ENCODE data around the gene EXOSC7.
A peak's percentile ranks its signal among the peaks of the same experiment; 100 is the strongest.
"Not testable (repeated sequence)": the region's sequence is repeated elsewhere in the genome, so short reads cannot be mapped to it uniquely, and the experiment has no call there.

EXOSC7 gene

DNA sequence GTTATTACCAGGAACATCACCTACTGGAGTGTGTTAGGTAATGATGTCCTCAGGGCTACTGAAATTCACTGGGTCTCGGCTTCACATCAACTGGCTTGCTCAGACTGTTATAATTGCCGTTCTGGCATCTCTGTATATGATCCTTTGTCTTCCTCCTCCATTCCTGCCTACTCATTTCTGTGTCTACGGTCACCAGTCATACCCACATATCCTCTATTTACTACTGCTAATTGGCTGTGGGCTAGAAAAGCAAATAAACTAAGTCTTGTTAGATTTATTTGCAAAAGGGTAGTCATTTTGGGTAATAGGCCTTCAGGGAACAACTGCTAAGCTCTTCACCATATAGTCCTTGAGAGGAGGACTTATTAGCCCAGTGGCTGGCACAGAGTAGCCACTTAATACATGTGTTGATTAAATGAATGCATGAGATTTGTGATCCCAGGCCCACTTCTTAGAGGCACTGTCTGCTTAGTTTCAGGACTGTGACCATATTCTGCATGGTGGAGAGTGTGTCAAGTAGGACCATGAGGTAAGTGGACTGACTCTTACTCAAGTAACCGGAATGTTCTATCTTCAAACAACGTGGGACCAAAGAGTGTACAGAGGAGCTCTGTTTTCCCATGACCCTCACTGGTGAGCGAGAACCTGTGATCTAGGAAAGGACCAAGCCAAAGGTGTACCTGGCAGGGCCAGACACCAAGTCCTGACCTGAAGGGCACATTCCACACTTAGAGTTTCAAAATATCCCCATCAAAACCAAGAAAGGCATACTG lies 13.2 kb upstream of the EXOSC7 start:
- DNase-seq (ENCODE audit: low spot score): no peak

DNA sequence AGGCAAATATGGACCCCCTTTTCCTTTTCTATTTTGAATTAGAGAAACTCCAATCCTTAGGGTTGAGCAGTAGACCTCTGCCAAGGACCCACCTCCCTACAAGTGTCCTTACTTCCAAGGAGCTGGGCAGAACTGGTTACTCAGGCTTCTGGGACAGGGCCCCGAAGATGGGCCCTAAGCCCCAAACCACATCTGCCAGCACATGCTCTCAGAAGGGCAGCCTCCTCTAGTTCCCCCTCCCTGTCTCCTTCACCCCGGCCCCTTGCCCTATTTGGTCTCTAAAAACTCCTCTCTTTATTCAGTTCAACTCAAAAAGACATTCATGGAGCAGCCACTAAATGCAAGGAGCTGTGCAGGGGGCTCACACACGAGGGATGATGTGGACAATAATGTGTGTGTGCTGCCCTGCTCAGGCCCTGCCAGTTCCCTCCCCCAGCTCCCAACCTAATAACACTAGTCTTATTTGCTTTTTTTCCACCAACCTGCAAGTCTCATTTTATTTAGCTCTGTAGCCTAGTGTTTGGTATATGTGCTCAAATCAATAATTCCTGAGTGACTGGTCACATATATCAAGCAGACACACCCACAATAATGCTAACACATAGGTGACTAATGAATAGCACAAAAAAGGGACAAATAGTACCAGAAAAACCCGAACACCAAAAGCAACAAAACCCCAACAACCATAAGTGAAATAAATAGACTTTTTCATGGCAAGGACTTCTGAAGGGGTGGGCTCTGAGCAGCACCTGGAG lies 12.3 kb upstream of the EXOSC7 start:
- no peak for DNase-seq (ENCODE audit: low spot score)

DNA sequence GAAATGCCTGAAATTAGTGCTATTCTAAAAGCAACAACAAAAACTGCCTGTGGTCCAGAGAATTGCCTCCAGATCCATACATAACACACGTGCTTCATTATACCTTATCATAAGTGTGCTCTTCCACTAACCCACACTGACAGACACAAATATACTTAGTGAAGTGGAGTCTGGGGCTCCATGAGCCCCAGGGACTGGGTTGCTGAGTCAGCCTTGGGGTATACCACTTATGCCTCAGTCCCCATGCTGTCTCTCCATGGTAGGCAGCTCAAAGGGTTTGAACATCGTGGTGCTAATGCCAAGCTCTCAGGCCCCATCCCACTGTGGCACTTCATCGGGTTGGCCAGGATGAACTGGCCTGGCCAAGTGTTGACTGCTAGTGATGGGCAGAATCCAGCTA lies 10.9 kb upstream of the EXOSC7 start:
- no peak for DNase-seq (ENCODE audit: low spot score)

DNA sequence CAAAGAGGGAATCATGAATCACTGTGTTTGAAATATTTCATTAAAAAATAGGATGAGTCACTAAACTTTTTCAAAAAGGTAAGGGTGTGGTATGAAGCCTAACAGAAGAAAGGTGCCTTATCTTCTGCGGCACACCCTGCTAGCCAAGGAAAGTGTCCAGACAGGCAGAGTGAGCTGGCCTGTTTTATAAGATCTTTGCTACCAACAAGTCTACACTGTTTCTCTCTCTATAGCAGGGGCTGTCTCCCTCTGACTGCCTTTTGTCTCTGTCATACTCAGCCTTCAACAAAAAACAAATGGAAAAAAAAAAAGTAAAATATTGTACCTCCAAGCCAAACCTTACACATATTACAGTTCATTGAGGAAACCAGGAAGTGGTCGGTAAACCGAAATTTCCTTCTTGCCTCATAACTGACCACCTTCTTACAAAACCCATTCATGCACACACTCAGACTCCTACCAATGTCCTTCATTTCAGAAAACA lies 9.2 kb upstream of the EXOSC7 start:
- DNase-seq (ENCODE audit: low spot score): no peak

DNA sequence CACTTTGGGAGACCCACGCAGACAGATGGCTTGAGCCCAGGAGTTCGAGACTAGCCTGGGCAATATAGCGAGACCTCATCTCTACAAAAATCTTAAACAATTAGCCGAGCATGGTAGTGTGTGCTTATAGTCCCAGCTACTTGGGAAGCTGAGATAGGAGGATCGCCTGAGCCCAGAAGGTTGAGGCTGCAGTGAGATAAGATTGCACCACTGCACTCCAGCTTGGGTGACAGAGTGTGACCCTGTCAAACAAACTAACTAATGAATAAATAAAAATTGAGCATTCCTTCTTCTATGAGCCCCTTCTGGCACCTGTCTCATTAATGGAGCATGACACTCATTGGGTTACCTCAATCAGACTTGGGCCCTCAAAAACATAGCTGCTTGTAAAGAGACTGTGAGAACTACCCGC lies 7.6 kb upstream of the EXOSC7 start:
- no peak for DNase-seq (ENCODE audit: low spot score)

DNA sequence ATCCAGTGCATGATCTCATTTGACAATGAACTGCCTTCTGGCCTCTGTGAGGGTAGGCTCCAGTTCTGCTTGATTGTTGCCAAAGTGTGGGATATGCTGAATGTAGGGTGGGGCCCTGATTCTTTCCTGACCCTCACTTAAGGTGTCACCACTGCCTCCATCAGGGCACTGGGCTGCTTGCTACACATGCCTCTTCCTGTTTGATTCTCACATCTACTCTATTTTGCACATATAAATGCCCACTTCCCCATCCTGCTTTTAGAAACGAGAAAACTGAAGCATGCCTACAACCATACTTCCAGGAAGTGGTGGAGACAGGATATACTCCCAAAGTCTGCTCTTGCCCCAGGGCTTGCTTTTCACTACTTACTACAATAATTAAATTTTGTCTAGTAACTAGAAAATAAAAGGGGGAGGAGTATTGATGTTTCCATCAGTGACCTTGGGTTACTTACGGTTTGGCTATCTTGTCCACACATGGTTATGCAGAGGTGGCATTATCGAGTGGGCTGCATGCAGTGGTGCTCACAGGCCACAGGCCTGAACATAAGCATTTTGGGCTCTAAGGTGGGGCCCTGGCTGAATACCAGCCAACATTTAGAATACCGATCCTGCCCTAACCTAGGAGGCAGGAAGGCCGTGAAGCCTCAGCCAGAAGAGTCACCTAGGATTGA lies 6.8 kb upstream of the EXOSC7 start:
- no peak for DNase-seq (ENCODE audit: low spot score)

DNA sequence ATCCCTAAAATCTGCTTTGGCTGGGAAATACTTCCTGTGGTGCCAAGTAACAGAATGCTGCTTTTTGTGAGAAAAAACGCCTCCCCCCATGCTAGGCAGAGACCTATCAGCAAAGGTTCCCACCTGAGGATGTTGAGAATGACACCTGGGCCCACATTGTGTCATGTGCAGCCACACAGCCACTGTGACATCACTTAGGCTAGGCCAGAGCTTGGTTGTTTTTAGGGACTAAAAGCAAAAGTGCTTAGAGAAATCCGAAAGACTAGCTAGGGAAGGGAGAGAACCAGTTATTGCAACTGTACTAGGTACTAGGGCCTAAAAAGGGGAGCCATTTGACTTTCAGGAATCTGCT lies 6.2 kb upstream of the EXOSC7 start:
- no peak for DNase-seq (ENCODE audit: low spot score)

DNA sequence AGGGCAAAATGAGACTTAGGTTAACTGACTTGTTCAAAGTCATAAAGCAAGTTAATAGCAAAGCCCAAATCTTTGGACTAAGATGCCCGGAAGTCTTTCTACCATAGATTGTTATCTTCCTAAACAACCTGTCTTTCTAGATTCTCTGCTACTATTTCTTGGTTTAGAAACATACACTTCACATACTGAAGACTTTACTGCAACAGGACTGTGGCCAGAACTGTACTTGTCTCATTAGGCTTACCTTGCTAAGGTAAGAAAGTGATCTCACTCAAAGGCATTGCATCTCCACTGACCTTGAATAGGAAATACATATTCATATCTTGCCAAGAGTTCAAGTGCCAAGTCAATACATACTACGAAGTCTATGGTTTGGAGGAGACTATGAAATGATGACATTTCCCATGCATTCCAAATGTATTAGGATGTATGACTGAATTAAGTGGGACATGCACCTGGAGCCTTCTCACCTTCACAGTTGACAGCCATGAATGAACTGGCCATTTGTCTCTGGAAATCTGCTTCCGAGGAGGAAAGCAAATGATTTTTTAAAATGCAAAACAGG lies 5.0 kb upstream of the EXOSC7 start:
- no peak for DNase-seq (ENCODE audit: low spot score)

DNA sequence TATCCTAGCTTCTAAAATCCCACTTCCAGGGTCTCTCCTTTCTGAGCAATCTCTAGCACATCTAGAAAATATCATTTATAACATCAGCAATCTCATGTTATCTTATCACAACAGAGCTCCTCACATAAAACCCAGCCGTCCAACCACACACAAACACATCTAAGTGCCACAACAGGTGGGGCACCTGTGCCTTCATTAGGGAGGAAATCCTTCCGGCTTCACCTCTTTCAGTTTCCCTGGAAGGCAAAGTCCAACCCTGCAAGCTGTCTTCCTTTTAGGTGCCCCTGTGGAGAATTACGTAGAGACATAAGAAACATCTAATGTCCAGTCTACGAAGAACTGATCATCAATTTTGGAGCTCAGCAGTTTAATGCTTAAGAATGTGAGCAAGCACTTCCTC lies 1.6 kb upstream of the EXOSC7 start:
- DNase-seq (ENCODE audit: low spot score): no peak

DNA sequence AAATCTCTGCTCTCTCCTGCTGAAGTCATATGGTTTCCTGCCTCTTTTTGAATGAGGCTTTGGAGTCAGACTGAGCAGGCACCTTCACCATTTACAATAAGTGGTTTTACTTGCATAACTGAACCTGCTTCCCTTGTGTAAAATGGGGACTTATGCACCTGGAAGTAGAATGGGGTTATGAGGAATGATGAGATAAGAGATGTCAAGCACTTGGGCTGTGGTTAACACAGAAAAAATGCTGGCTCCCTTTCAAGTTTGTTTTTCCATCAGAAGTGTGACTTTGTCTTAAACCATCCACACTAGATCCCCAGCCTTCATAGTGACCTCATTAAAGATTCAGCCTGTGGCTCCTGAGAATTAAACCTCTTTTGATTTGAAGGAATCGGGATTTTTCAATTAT lies 5.2 kb downstream of the EXOSC7 start:
- DNase-seq (ENCODE audit: low spot score): no peak

DNA sequence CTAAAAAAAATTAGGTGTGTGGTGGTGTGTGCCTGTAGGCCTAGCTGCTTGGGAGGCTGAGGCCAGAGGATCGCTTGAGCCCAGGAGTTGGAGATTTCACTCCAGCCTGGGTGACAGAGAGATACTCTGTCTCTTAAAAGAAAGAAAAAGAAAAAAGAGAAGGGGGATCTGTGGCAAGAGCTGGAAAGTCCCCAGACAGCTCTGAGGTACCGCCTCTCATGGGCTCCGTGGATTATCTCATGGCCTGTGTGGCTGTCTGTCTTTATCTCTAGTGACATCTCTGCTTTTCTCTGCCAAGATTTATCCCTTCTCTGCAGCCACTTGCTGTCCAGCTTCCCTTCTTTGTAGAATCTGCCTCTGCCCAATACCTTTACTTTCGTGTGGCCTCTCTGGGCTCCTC lies 5.7 kb downstream of the EXOSC7 start:
- DNase-seq (ENCODE audit: low spot score): no peak

DNA sequence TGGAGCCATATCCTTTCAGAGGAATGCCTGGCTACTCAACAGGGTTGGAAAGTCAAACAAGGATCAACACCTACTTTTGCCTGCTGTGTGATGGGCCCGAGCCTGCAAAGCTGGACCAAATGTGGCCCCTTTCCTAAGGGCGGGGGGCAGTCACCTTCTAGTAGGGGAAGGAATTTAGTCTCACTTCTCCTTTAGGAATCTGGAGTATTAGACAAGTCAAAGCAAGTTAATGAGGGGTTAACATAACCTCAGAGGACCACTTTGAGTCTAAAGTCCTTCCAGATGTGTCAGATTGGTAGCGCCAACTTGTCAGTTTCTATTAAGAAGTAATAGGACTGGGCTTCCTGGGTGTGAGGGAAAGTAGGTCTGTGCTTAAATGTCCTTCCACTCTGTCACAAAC lies 6.8 kb downstream of the EXOSC7 start:
- DNase-seq (ENCODE audit: low spot score): no peak

DNA sequence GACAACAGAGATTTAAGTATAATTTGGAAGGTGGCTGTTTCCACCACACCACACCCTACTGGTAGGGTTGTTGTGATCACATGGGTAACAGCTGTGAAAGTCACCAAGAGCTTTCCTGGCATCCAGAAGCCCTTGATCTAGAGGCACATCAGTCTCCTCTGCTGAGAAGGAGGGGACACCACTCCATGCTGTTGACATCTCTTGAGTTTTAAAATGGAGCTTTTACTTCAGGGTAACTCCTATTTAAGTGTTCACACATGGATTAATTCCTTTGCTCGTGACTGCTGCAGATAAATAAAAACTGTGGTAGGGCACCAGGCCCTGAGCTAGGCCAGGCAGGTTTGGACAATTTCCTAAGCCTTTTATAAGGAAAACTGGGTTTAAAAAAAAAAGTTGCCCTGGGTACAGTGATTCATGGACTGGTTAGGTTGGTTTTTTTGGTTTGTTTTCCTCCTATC lies 7.5 kb downstream of the EXOSC7 start:
- no peak for DNase-seq (ENCODE audit: low spot score)

DNA sequence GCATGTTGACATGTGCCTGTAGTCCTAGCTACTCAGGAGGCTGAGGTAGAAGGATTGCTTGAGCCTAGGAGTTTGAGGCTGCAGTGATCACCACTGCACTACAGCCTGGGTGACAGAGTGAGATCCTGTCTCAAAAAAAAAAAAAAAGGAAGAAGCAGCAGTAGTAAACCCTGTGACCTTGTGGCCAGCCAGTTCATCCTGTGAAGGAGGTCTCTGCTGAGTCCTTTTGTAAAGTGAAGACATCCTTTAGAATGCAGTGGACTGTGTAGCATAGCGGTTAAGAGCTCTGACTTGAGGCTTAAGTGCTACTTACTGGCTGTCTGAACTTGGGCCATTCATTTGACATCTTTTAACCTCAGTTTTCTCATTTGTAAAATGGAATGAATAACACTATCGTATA lies 8.3 kb downstream of the EXOSC7 start:
- DNase-seq (ENCODE audit: low spot score): no peak

DNA sequence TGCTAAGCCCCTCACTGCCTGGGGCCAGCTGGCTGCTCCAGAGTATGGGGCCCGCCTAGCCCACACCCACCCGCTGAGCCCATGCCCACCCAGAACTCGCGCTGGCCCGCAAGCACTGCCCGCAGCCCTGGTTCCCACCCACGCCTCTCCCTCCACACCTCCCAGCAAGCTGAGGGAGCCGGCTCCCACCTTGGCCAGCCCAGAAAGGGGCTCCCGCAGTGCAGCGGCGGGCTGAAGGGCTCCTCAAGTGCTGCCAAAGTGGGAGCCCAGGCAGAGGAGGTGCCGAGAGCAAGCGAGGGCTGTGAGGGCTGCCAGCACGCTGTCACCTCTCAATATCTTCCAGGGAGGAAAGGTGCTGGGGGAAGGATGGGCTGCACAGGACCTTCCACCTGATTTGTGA lies 10.3 kb downstream of the EXOSC7 start:
- not testable (repeated sequence) for DNase-seq (ENCODE audit: low spot score)

DNA sequence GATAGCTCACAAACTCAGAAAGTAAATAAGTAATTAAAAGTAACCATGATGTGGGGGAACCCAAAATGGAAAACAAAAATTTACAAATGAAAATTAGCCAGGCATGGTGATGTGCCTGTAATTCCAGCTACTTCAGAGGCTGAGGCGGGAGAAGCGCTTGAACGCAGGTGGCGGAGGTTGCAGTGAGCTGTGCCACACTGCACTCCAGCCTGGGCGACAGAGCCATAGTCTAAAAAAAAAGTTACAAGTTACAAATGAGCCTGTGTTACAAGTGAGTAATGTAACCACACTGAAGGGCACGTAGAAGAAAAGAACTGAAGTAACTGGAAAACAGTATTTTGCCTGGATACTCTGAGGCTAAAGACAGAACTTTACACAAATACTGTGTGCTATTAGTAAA lies 11.3 kb downstream of the EXOSC7 start:
- DNase-seq (ENCODE audit: low spot score): no peak

DNA sequence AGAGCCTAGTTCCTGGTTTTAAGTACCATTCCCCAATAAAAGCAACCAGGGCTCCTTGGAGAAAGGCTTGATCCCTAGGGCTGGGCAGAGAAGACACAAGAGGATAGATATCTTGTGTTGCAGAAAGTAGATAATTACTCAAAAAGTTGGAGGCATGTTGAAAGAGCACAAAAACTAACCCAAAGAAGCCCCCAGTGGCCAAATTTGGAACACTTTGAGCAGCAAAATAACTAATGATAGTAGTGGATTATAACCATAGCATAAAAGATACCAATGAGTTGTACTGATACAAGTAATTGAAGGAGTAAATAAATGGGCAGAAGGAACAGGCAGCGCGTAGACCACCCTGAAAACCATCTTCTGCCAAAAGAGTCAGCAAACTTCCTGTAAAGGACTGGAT lies 12.0 kb downstream of the EXOSC7 start:
- DNase-seq (ENCODE audit: low spot score): no peak

DNA sequence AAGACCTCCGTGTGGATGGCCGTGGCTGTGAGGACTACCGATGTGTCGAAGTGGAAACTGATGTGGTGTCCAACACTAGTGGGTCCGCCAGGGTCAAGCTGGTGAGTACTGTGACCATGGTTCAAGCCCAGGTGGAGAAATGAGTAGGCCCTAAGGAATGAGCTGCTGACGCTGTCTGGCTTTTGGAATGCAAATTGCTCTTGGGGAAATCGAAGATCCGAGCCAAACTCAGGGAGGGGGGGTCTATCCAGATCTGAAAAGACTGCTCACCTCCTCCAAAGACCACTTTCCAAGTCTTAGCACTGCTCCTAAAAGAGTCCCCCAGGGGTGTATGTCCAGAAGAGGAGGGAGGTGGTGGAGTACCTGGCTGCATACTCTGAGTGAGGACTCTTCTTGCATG lies 13.1 kb downstream of the EXOSC7 start:
- DNase-seq (ENCODE audit: low spot score): no peak

DNA sequence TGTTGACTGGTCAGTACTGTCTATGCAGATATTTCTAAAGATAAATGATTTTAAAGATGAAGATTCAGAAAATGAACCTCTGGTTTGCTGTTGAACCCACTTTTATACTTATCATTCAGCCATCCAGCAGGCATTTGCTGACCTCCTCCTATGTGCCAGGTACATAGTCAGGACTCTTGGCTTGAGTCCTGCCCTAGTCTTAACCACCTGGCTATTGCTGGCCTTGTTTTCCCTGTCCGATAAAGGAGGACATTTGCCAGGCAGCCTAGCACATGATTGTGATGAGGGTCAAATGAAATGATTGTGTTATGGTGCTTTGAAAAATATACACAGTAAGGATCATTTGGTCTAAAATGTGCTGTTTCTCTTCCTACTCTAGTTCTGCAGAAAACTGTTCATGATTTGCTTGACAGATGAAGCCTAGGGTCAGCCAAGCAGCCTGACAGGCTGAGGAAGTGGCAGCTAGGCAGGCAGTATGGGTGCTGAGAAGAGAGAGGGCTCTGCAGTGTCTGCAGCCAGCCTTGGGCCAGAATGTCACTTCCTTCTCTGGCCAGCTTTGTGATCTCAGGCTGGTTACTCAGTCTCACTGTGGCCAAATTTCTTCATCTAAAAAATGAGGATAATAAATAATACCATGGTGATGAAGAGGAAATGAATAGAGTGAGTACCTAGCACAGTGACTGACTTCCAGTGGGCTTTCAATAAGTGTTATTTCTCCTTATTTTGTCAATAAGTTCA lies 13.8 kb downstream of the EXOSC7 start:
- DNase-seq (ENCODE audit: low spot score): no peak

DNA sequence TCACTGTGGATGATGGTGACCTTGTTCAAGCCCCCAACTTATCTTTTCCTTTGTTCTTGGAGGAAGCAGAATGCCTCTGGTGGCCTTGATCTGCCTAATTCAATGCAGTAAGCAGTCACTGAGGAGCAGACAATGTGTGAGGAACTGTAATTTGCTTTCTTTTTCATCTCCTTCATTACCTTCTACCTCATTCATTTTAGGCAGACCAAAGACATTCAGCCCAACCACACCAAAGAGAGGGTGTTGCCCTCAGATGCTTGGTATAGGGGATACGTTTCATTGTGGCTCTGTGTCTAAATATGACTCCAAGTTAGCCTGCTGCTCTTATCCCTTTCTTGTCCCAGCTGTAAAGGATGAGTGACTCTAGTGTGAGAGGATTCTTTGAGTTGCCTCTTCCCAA lies 15.3 kb downstream of the EXOSC7 start:
- DNase-seq (ENCODE audit: low spot score): no peak

DNA sequence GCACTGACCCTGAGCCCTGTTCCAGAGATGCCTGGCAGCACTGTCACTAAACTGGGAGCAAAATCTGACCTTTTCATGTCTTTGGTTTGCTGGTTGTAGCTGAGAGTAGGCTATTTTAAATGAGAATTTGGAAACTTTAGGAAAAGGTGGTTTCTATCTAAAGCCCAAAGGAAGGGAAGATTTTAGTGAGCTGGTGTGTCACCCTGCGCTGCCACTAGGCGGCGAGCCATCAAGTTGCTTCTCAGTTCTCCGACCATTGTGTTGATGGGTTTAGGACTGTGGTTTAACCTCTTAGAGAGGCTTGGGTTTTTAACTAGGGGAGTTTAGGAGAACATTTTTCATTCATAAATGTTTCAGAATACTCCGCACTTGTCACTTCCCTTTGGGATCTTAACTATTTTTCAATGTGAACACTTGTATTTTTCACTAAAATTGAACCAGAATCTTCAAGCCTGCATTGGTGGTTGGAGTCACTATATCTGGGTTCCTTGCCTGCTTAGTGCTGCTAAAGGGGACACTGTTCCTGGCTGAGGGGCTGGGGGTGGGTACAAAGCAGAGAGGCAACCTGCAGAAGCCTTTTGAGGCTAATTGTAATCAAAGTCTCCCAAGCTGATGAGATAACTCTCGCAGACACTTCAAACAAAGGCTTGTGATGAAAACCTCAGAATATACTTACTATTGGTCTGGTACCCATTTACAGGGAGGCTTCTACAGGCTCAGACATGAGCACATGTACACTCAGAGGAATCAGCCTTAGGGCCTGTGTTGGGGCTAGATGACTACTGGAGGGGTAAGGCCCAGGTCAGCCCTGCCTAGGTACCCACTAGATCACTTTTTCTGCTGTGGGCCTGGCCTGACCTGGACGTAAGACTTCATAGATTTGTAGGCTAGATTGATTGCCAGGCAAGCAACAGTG lies 16.8 kb downstream of the EXOSC7 start:
- DNase-seq (ENCODE audit: low spot score): peak; percentile 65
